Mucosa of descending colon (tissue), 3 donors: ENCODE measurements around the gene SENP6. TPM values are rescaled to one million over a fixed set of nuclear protein-coding genes. Genes with fewer than 3 reads are reported as not detected.

ENCODE experiments used
- ATAC-seq: fragments of 200-7000 bp; cut with Tn5 transposase; one replicate; pipeline ENCODE4 v1.9.1; 2020; ENCODE audit warnings: mild to moderate bottlenecking, moderate library complexity
- DNase-seq, 3 donors: peaks; one replicate each; pipeline ENCODE4 v3.0.0-alpha.2; 2020
- H3K36me3 ChIP-seq: fragments of 200-600 bp; one replicate; pipeline ENCODE4 v1.8.0; 2021; ENCODE audit warnings: low read depth, mild to moderate bottlenecking
- H3K4me1 ChIP-seq: fragments of 200-600 bp; one replicate; pipeline ENCODE4 v1.8.0; 2021; ENCODE audit warnings: low read depth, mild to moderate bottlenecking
- H3K4me3 ChIP-seq: fragments of 200-600 bp; one replicate; pipeline ENCODE4 v1.8.0; 2021; ENCODE audit warnings: mild to moderate bottlenecking
- H3K9me3 ChIP-seq: fragments of 200-600 bp; one replicate; pipeline ENCODE4 v1.8.0; 2021; ENCODE audit warnings: mild to moderate bottlenecking
- CTCF ChIP-seq: fragments of 200-600 bp; IDR thresholded peaks from one replicate; pipeline ENCODE4 v1.8.0; 2022; ENCODE audit warnings: antibody characterized with exemption, mild to moderate bottlenecking
- intact Hi-C, 2 donors: fragments of 100-400 bp; cut with DNase I in 1 of 2; cut with micrococcal nuclease in 1 of 2; formaldehyde crosslinking; loops; one replicate each; pipeline versions ENCODE4 v1.11.0 to v1.11.1; 2022; cut with DNase I, micrococcal nuclease
- total RNA-seq, 3 donors: library from RNA; stranded (reverse); fragmentation: NEBNext Ultra II Directional in 2 of 3; extraction: Animal tissue kit (Norgen Biotek cat#: 25700) in 2 of 3; gene quantifications; one replicate each; pipeline versions ENCODE4 v1.2.1 to v1.2.4, GENCODE V29; 2021 to 2023
- donor health status: DM: no; HTN: no; CAD: no; lungs with moderate emphysema.
- donor health status: DM: no; HTN: no; CAD: no.
- donor health status: DM: no; HTN: yes; CAD: no.

SENP6 gene
- total RNA-seq, 3 donors from 2014 or later = 72.2 to 117 (median 84.4) TPM

- no peak for TF ChIP-seq CTCF
- no peak for ATAC-seq
- peaks cover 71% of the 10 kb centered on the region for H3K4me1 ChIP-seq
Observed at GRCh38 chr6:75611011-75611701, 9.5 kb downstream of the SENP6 start.

GRCh38 chr6:75611702-75612375, 10.2 kb downstream of the SENP6 start:
- DNase-seq (no peak), ATAC-seq (no peak)
- H3K36me3 ChIP-seq = no peaks in the 10 kb centered on the region
- intact Hi-C loops = no loop called here
- no peaks in the 10 kb centered on the region for H3K9me3 ChIP-seq
- peaks cover 69% of the 10 kb centered on the region for H3K4me1 ChIP-seq
- H3K4me3 ChIP-seq = no peak overlapping the region
- TF ChIP-seq CTCF = no peak

More at GRCh38 chr6:75611011-75611701, 9.5 kb downstream of the SENP6 start:
- no peak overlapping the region for H3K4me3 ChIP-seq
- H3K36me3 ChIP-seq = no peaks in the 10 kb centered on the region
- H3K9me3 ChIP-seq = no peaks in the 10 kb centered on the region
- DNase-seq = no peak
- intact Hi-C loops = no loop called here

GRCh38 chr6:75612434-75612833, 10.8 kb downstream of the SENP6 start:
- Histone ChIP-seq H3K4me3 (no peak overlapping the region), H3K4me1 (peaks cover 67% of the 10 kb centered on the region), H3K9me3 (no peaks in the 10 kb centered on the region), H3K36me3 (no peaks in the 10 kb centered on the region)
- intact Hi-C loops = no loop called here
- ATAC-seq (peak; percentile 8), DNase-seq (no peak)
- no peak for TF ChIP-seq CTCF

- TF ChIP-seq CTCF = no peak
- intact Hi-C loops = no loop called here
- H3K4me1 ChIP-seq = peaks cover 61% of the 10 kb centered on the region
- ATAC-seq = peak; percentile 89
- H3K4me3 ChIP-seq = no peak overlapping the region
- peak in 1 of 3 donors; percentile 47 for DNase-seq
- no peaks in the 10 kb centered on the region for H3K9me3 ChIP-seq
- H3K36me3 ChIP-seq = no peaks in the 10 kb centered on the region
Observed at GRCh38 chr6:75613056-75613501, 11.4 kb downstream of the SENP6 start.

- Histone ChIP-seq H3K9me3 (no peaks in the 10 kb centered on the region), H3K36me3 (no peaks in the 10 kb centered on the region), H3K4me3 (no peak overlapping the region), H3K4me1 (peaks cover 41% of the 10 kb centered on the region)
- intact Hi-C loops = no loop called here
- TF ChIP-seq CTCF = no peak
- no peak for ATAC-seq
- DNase-seq = no peak
Observed at GRCh38 chr6:75618437-75618836, 16.8 kb downstream of the SENP6 start.
